Measurements from ENCODE around the gene F10. TPM values are rescaled to one million over a fixed set of nuclear protein-coding genes. Genes with fewer than 3 reads are reported as not detected.
A peak's percentile ranks its signal among the peaks of the same experiment; 100 is the strongest.
"Not testable (repeated sequence)": the region's sequence is repeated elsewhere in the genome, so short reads cannot be mapped to it uniquely, and the experiment has no call there.

Gene F10
- total RNA-seq, 1 donor from 2014 or later: 0.60 TPM

- DNase-seq (ENCODE audit: low read depth in 2 of 2): peak in 1 of 2 donors; percentile 12
Measured at GRCh38 chr13:113151745-113152690, 29.4 kb downstream of the F10 start.

GRCh38 chr13:113152691-113152983 lies 30.0 kb downstream of the F10 start:
- DNase-seq (ENCODE audit: low read depth in 2 of 2): no peak

GRCh38 chr13:113152984-113153809 lies 30.6 kb downstream of the F10 start:
- DNase-seq (ENCODE audit: low read depth in 2 of 2): peak in 1 of 2 donors; percentile 21

- peak; percentile 71 to 83 for DNase-seq (ENCODE audit: low read depth in 2 of 2)
Measured at GRCh38 chr13:113153810-113154748, 31.5 kb downstream of the F10 start.

- no peak for DNase-seq (ENCODE audit: low read depth in 2 of 2)
Measured at GRCh38 chr13:113155201-113155600, 32.6 kb downstream of the F10 start.

GRCh38 chr13:113155982-113156655 lies 33.5 kb downstream of the F10 start:
- DNase-seq (ENCODE audit: low read depth in 2 of 2): no peak

GRCh38 chr13:113157206-113157928 lies 34.8 kb downstream of the F10 start:
- DNase-seq (ENCODE audit: low read depth in 2 of 2): peak in 1 of 2 donors; percentile 20

- no peak for DNase-seq (ENCODE audit: low read depth in 2 of 2)
Measured at GRCh38 chr13:113157929-113158747, 35.5 kb downstream of the F10 start, which contains the start of gene PROZ. Gene PROZ, plus strand, starts transcription at chr13:113158648. Its CDS starts 13 bp downstream, at chr13:113158661.

GRCh38 chr13:113158946-113159345 lies 36.3 kb downstream of the F10 start:
- no peak for DNase-seq (ENCODE audit: low read depth in 2 of 2)

GRCh38 chr13:113159701-113160100 lies 37.1 kb downstream of the F10 start:
- DNase-seq (ENCODE audit: low read depth in 2 of 2): no peak

GRCh38 chr13:113160983-113161382 lies 38.4 kb downstream of the F10 start:
- no peak for DNase-seq (ENCODE audit: low read depth in 2 of 2)

GRCh38 chr13:113161433-113161832 lies 38.8 kb downstream of the F10 start:
- DNase-seq (ENCODE audit: low read depth in 2 of 2): no peak

GRCh38 chr13:113161975-113162374 lies 39.4 kb downstream of the F10 start:
- DNase-seq (ENCODE audit: low read depth in 2 of 2): not testable (repeated sequence)

- no peak for DNase-seq (ENCODE audit: low read depth in 2 of 2)
Measured at GRCh38 chr13:113162783-113163685, 40.4 kb downstream of the F10 start.

- DNase-seq (ENCODE audit: low read depth in 2 of 2): no peak
Measured at GRCh38 chr13:113164492-113164891, 41.9 kb downstream of the F10 start.

GRCh38 chr13:113166266-113166665 lies 43.7 kb downstream of the F10 start:
- DNase-seq (ENCODE audit: low read depth in 2 of 2): no peak

GRCh38 chr13:113166681-113167080 lies 44.1 kb downstream of the F10 start:
- DNase-seq (ENCODE audit: low read depth in 2 of 2): no peak

GRCh38 chr13:113167155-113167554 lies 44.6 kb downstream of the F10 start:
- no peak for DNase-seq (ENCODE audit: low read depth in 2 of 2)

Data from lung microvascular endothelial cell (primary cell).